ENCODE data around the gene PEPD.
A peak's percentile ranks its signal among the peaks of the same experiment; 100 is the strongest.

PEPD gene

GRCh38 chr19:33522371-33522662 is 726 bp upstream of the PEPD start:
- Histone ChIP-seq H3K36me3 (ENCODE audit: control insufficient read depth, insufficient read depth, low read length) (no peaks in the 10 kb centered on the region), H3K9me3 (ENCODE audit: control insufficient read depth, insufficient read depth, low read length) (no peaks in the 10 kb centered on the region), H3K4me3 (ENCODE audit: low read depth, low read length) (peak overlapping the region; percentile 61), H3K27me3 (ENCODE audit: control insufficient read depth, insufficient read depth, low read length) (no peaks in the 10 kb centered on the region), H3K4me1 (ENCODE audit: control insufficient read depth, insufficient read depth, low read length) (peaks cover 19% of the 10 kb centered on the region; the same call in 1 of the 2 replicates), H3K27ac (ENCODE audit: low read depth, low read length) (no peak overlapping the region), H3K9ac (ENCODE audit: low read depth, low read length) (peak overlapping the region; percentile 10; the same call in 1 of the 2 replicates)

GRCh38 chr19:33520844-33521479 is 629 bp downstream of the PEPD start:
- H3K4me3 ChIP-seq (ENCODE audit: low read depth, low read length) = peak overlapping the region; percentile 93
- no peaks in the 10 kb centered on the region for H3K27me3 ChIP-seq (ENCODE audit: control insufficient read depth, insufficient read depth, low read length)
- no peaks in the 10 kb centered on the region for H3K36me3 ChIP-seq (ENCODE audit: control insufficient read depth, insufficient read depth, low read length)
- H3K9me3 ChIP-seq (ENCODE audit: control insufficient read depth, insufficient read depth, low read length) = no peaks in the 10 kb centered on the region
- peaks cover 19% of the 10 kb centered on the region; the same call in 1 of the 2 replicates for H3K4me1 ChIP-seq (ENCODE audit: control insufficient read depth, insufficient read depth, low read length)
- peak overlapping the region; percentile 81 for H3K9ac ChIP-seq (ENCODE audit: low read depth, low read length)
- H3K27ac ChIP-seq (ENCODE audit: low read depth, low read length) = peak overlapping the region; percentile 35

DNA sequence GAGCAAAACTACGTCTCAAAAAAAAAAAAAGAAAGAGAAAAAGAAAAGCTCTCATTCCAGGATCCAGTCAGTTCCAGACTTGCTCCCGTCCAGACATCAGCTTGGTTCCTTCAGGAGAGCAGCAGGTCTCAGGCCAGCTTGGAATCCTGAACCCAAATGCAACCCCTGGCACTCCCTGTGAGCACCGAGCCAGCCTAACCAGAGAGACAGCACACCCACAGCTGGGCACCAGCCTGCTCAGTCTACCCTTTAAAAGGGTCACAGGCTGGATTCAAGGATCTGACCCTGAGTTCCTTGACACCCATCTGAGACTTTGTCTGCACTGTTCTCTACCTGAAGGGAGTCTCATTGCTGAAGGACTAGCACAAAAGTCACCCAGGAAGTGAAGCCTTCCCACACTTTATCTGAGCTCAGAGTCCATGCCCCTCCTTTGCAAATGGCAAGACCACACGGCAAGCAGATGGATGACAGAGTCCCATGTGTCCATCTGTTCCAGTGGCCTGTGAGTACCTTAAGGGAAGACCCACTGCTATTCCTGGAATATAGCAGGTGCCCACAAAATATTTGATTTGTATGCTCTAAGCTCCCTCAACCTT is 1.4 kb downstream of the PEPD start:
- Histone ChIP-seq H3K4me1 (ENCODE audit: control insufficient read depth, insufficient read depth, low read length) (peaks cover 19% of the 10 kb centered on the region; the same call in 1 of the 2 replicates), H3K27me3 (ENCODE audit: control insufficient read depth, insufficient read depth, low read length) (no peaks in the 10 kb centered on the region), H3K27ac (ENCODE audit: low read depth, low read length) (no peak overlapping the region), H3K4me3 (ENCODE audit: low read depth, low read length) (no peak overlapping the region), H3K9me3 (ENCODE audit: control insufficient read depth, insufficient read depth, low read length) (no peaks in the 10 kb centered on the region), H3K36me3 (ENCODE audit: control insufficient read depth, insufficient read depth, low read length) (no peaks in the 10 kb centered on the region), H3K9ac (ENCODE audit: low read depth, low read length) (no peak overlapping the region)

GRCh38 chr19:33519416-33519815 is 2.2 kb downstream of the PEPD start:
- H3K36me3 ChIP-seq (ENCODE audit: control insufficient read depth, insufficient read depth, low read length) = no peaks in the 10 kb centered on the region
- peaks cover 19% of the 10 kb centered on the region; the same call in 1 of the 2 replicates for H3K4me1 ChIP-seq (ENCODE audit: control insufficient read depth, insufficient read depth, low read length)
- H3K4me3 ChIP-seq (ENCODE audit: low read depth, low read length) = no peak overlapping the region
- H3K27ac ChIP-seq (ENCODE audit: low read depth, low read length) = no peak overlapping the region
- no peak overlapping the region for H3K9ac ChIP-seq (ENCODE audit: low read depth, low read length)
- no peaks in the 10 kb centered on the region for H3K9me3 ChIP-seq (ENCODE audit: control insufficient read depth, insufficient read depth, low read length)
- no peaks in the 10 kb centered on the region for H3K27me3 ChIP-seq (ENCODE audit: control insufficient read depth, insufficient read depth, low read length)

DNA sequence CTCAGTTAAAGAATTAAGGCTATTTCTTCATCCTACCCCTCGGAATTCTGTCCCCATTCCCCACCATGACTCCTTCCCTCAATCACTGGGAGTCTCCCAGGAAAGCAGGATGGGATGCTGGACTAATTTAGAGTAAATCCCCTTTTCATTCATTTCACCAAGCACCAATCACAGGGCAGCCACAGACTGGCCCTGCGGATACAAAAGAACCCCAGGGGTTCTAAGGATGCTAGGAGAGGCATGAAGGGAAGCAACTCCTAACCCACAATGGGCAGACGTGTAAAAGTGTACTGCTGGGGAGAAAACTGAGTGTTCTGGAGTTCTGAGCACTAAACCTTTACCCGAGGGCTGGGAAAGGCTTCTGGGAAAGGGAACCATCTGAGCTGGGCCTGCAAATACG is 3.0 kb downstream of the PEPD start:
- peaks cover 19% of the 10 kb centered on the region; the same call in 1 of the 2 replicates for H3K4me1 ChIP-seq (ENCODE audit: control insufficient read depth, insufficient read depth, low read length)
- H3K4me3 ChIP-seq (ENCODE audit: low read depth, low read length) = no peak overlapping the region
- H3K9me3 ChIP-seq (ENCODE audit: control insufficient read depth, insufficient read depth, low read length) = no peaks in the 10 kb centered on the region
- no peaks in the 10 kb centered on the region for H3K27me3 ChIP-seq (ENCODE audit: control insufficient read depth, insufficient read depth, low read length)
- H3K36me3 ChIP-seq (ENCODE audit: control insufficient read depth, insufficient read depth, low read length) = no peaks in the 10 kb centered on the region
- H3K27ac ChIP-seq (ENCODE audit: low read depth, low read length) = no peak overlapping the region
- H3K9ac ChIP-seq (ENCODE audit: low read depth, low read length) = no peak overlapping the region

DNA sequence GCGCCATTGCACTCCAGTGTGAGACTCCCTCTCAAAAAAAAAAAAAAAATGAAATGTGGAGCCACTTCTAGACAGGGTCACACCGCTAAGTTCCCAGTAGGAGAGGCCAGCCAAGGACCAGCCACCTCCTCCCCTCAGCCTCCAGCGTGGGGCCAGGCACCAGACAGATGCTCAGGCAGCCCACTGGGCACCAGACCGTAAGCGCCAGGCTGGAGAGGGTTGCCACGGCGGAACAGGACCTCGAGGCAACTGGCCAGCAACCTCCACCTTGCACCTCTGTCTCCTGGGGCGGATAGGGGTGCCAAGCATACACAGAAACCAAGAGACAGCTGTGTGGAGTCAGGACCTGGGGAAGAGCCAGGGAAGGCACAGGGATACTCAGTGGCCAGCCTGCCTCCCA is 3.7 kb downstream of the PEPD start:
- H3K36me3 ChIP-seq (ENCODE audit: control insufficient read depth, insufficient read depth, low read length) = no peaks in the 10 kb centered on the region
- H3K9ac ChIP-seq (ENCODE audit: low read depth, low read length) = no peak overlapping the region
- H3K4me3 ChIP-seq (ENCODE audit: low read depth, low read length) = no peak overlapping the region
- H3K9me3 ChIP-seq (ENCODE audit: control insufficient read depth, insufficient read depth, low read length) = no peaks in the 10 kb centered on the region
- H3K27me3 ChIP-seq (ENCODE audit: control insufficient read depth, insufficient read depth, low read length) = no peaks in the 10 kb centered on the region
- no peak overlapping the region for H3K27ac ChIP-seq (ENCODE audit: low read depth, low read length)
- H3K4me1 ChIP-seq (ENCODE audit: control insufficient read depth, insufficient read depth, low read length) = peaks cover 16% of the 10 kb centered on the region; the same call in 1 of the 2 replicates

GRCh38 chr19:33515921-33516320 is 5.7 kb downstream of the PEPD start:
- H3K9me3 ChIP-seq (ENCODE audit: control insufficient read depth, insufficient read depth, low read length) = no peaks in the 10 kb centered on the region
- H3K36me3 ChIP-seq (ENCODE audit: control insufficient read depth, insufficient read depth, low read length) = no peaks in the 10 kb centered on the region
- peaks cover 9% of the 10 kb centered on the region; the same call in 1 of the 2 replicates for H3K4me1 ChIP-seq (ENCODE audit: control insufficient read depth, insufficient read depth, low read length)
- H3K27me3 ChIP-seq (ENCODE audit: control insufficient read depth, insufficient read depth, low read length) = no peaks in the 10 kb centered on the region
- no peak overlapping the region for H3K9ac ChIP-seq (ENCODE audit: low read depth, low read length)
- H3K4me3 ChIP-seq (ENCODE audit: low read depth, low read length) = no peak overlapping the region
- H3K27ac ChIP-seq (ENCODE audit: low read depth, low read length) = no peak overlapping the region

- Histone ChIP-seq H3K9ac (ENCODE audit: low read depth, low read length) (no peak overlapping the region), H3K4me3 (ENCODE audit: low read depth, low read length) (no peak overlapping the region), H3K4me1 (ENCODE audit: control insufficient read depth, insufficient read depth, low read length) (peaks cover 16% of the 10 kb centered on the region; the same call in 1 of the 2 replicates), H3K27me3 (ENCODE audit: control insufficient read depth, insufficient read depth, low read length) (no peaks in the 10 kb centered on the region), H3K27ac (ENCODE audit: low read depth, low read length) (no peak overlapping the region), H3K9me3 (ENCODE audit: control insufficient read depth, insufficient read depth, low read length) (no peaks in the 10 kb centered on the region), H3K36me3 (ENCODE audit: control insufficient read depth, insufficient read depth, low read length) (0 out of 2 replicates have a peak, but pooled peaks cover under 1% of the 10 kb centered on the region)
These were observed 6.6 kb downstream of the PEPD start for GRCh38 chr19:33514885-33515551.

DNA sequence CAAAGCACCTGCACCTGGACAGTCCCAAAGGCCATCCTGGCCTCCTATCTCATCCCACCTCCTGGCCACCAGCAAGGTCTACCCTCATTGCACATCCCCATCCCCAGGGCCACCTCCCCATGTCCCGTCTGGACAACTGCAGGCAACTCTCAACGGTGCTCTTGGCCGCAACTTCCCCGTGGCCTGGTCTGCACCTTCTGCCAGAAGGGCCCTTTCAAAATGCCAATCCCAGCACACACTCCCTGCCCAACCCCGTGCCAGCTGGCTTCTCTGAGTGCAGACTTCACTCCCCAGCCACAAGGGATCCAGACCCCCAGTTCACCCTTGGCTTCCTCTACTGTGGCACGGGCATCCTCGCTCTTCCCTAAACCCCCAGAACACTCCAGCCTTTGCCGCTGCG is 8.2 kb downstream of the PEPD start:
- no peak overlapping the region for H3K4me3 ChIP-seq (ENCODE audit: low read depth, low read length)
- H3K4me1 ChIP-seq (ENCODE audit: control insufficient read depth, insufficient read depth, low read length) = peaks cover 11% of the 10 kb centered on the region; the same call in 1 of the 2 replicates
- no peaks in the 10 kb centered on the region for H3K9me3 ChIP-seq (ENCODE audit: control insufficient read depth, insufficient read depth, low read length)
- H3K27ac ChIP-seq (ENCODE audit: low read depth, low read length) = no peak overlapping the region
- H3K36me3 ChIP-seq (ENCODE audit: control insufficient read depth, insufficient read depth, low read length) = peaks cover 15% of the 10 kb centered on the region; the same call in 1 of the 2 replicates
- H3K27me3 ChIP-seq (ENCODE audit: control insufficient read depth, insufficient read depth, low read length) = no peaks in the 10 kb centered on the region
- H3K9ac ChIP-seq (ENCODE audit: low read depth, low read length) = no peak overlapping the region

GRCh38 chr19:33512580-33513137 is 8.9 kb downstream of the PEPD start:
- Histone ChIP-seq H3K27ac (ENCODE audit: low read depth, low read length) (no peak overlapping the region), H3K4me1 (ENCODE audit: control insufficient read depth, insufficient read depth, low read length) (peaks cover 11% of the 10 kb centered on the region; the same call in 1 of the 2 replicates)

GRCh38 chr19:33512021-33512420 is 9.6 kb downstream of the PEPD start:
- Histone ChIP-seq H3K4me1 (ENCODE audit: control insufficient read depth, insufficient read depth, low read length) (peaks cover 11% of the 10 kb centered on the region; the same call in 1 of the 2 replicates), H3K4me3 (ENCODE audit: low read depth, low read length) (no peak overlapping the region), H3K27ac (ENCODE audit: low read depth, low read length) (no peak overlapping the region), H3K36me3 (ENCODE audit: control insufficient read depth, insufficient read depth, low read length) (peaks cover 17% of the 10 kb centered on the region; the same call in 1 of the 2 replicates), H3K9ac (ENCODE audit: low read depth, low read length) (no peak overlapping the region), H3K27me3 (ENCODE audit: control insufficient read depth, insufficient read depth, low read length) (no peaks in the 10 kb centered on the region), H3K9me3 (ENCODE audit: control insufficient read depth, insufficient read depth, low read length) (no peaks in the 10 kb centered on the region)

More at GRCh38 chr19:33512580-33513137, 8.9 kb downstream of the PEPD start:
- Histone ChIP-seq H3K9ac (ENCODE audit: low read depth, low read length) (no peak overlapping the region), H3K27me3 (ENCODE audit: control insufficient read depth, insufficient read depth, low read length) (no peaks in the 10 kb centered on the region), H3K4me3 (ENCODE audit: low read depth, low read length) (no peak overlapping the region), H3K9me3 (ENCODE audit: control insufficient read depth, insufficient read depth, low read length) (no peaks in the 10 kb centered on the region), H3K36me3 (ENCODE audit: control insufficient read depth, insufficient read depth, low read length) (peaks cover 17% of the 10 kb centered on the region; the same call in 1 of the 2 replicates)
